ENCODE results near the gene RAB5A.
"Not testable (repeated sequence)": the region's sequence is repeated elsewhere in the genome, so short reads cannot be mapped to it uniquely, and the experiment has no call there.

RAB5A gene

DNA sequence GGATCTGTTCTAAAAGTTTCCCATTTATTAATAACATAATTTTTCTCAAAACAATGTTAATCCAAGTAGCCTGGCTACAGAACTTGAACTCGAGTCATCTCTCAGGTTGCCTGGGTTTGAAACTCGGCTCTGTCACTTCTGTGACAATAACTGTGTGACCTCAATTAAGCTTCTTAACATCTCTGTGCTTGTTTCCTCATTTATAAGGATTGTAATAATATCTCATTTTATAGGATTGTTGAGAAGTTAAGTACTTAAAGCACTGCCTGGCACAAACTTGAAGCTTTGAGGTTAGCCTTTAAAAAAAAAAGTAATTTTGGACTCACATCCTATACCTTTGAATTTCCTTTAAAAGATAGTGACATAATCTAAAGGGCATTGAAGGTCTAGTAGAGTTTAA, 3.4 kb downstream of the RAB5A start:
- DNase-seq, result no peak

DNA sequence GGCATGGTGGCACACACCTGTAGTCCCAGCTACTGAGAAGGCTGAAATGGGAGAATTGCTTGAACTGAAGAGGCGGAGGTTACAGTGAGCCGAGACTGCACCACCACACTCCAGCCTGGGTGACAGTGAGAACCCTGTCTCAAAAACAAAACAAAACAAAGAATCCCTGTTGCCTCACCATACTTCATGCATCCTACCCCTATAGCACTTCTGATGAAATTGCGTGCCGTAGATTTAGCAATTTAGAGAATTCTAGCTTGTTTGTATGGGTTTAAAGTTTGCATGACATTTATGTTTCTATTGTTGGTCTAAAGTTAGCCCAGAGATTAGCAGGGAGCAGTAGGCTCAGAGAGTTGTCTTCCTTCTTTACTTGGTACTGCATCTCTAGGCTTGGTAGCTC, 7.8 kb downstream of the RAB5A start:
- no peak for DNase-seq

DNA sequence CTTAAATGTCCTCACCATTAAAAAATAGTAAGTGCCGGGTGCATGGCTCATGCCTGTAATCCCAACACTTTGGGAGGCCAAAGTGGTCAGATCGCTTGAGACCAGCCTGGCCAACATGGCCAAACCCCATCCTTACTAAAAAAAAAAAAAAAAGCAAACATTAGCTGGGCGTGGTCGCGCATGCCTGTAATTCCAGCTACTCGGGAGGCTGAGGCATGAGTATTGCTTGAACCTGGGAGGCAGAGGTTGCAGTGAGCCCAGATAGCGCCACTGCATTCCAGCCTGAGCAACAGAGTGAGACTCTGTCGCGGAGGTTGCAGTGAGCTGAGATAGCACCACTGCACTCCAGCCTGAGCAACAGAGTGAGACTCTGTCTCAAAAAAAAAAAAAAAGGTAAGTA, 10.5 kb downstream of the RAB5A start:
- DNase-seq, result not testable (repeated sequence)

DNA sequence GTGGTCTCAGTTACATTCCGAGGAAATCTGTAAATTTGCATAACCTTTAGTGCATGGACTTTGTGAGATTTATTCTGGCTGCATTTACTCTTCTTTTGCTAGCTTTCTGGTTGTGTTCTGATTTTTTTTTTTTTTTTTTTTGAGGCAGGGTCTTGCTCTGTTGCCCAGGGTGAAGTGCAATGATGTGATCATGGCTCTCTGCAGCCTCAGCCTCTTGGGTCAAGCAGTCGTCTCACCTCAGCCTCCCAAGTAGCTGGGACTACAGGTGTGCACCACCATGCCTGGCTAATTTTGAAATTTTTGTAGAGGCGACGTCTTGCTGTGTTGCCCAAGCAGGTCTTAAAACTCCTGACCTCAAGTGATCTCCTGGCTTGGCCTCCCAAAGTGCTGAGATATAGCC, 12.6 kb downstream of the RAB5A start:
- no peak for DNase-seq

DNA sequence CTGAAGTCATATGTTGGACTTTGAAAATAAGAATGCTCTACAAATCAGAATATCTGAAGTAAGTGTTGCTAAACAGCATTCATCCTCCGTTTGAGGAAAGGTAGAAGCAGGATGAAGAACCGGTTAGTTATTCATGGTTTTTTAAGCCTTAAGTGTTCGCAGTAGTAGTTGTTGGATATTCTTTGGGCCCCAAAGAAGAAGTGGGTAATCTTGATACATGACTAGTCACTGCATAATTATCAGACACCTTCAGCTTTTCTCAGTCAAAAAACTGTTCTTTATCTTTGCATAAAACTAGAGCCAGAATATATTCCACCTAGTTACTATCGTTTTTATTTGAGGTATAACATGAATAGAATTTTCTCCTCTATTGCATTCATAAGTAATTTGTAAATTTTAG, 13.8 kb downstream of the RAB5A start:
- DNase-seq, result no peak

DNA sequence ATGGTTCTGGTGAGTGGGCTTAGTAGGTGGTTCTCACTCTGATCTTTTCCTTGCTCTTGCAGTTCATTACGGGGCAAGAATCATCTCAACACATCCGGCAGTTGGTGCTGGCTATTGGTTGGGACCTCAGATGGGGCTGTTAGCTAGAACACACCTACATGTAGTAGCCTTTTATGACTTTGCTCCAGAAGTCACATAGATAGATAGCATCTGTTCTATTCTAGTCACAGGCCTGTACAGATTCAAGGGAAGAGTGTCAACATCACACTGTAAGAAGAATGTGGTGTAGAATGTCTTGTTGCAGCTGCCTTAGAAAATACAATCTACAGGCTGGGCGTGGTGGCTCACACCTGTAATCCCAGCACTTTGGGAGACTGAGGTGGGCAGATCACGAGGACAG, 15.1 kb downstream of the RAB5A start:
- DNase-seq, result no peak

DNA sequence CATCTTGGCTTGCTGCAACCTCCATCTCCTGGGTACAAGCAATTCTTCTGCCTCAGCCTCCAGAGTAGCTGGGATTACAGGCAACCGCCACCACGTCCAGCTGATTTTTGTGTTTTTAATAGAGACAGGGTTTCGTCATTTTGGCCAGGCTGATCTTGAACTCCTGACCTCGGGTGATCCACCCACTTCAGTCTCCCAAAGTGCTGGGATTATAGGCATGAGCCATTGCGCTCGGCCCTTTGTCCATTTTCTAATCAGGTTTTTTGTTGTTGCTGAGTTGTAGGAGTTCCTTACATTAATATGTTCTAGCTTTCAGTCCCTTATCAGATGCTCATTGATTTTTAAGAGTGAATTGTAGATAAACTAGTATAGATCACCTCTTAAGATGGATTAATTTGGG, 20.3 kb downstream of the RAB5A start:
- no peak for DNase-seq

DNA sequence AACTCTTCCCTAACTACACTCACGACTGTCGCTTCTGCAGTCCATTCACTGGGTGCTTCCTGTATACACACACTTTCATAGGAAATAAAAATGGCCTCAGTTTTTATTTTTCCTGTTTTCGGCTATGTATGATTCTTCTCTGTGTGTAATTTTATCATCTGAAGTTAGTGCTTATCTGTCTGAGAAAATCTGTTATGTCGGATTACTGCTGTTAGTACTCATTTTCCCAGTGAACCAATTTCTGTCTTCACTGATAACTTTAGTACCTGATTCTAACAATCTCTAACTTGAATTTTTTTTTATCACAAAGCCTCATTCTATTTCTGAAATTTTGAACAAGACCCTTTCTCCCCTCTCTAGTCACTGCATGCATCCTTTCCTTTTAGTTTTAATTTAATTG, 20.9 kb downstream of the RAB5A start:
- DNase-seq, result no peak

DNA sequence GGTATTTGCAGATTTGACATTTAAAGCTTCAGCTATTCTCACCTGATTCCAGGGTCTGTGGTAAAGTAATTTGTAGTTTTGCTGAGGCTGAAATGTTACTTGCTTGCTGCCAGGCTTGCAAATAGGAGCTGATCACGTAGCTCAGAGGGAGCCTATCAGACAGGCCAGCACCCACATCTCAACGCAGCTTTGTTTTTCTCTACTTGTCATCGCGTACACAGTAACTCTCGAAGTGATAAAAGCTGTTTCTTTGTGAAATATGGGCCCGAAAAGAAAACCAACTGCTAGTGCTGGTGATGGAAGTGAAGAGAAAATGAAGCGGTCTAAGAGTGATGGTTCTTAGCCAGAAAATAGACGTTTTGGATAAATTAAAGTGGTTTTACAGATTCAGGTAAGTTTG, 23.4 kb downstream of the RAB5A start:
- no peak for DNase-seq

DNA sequence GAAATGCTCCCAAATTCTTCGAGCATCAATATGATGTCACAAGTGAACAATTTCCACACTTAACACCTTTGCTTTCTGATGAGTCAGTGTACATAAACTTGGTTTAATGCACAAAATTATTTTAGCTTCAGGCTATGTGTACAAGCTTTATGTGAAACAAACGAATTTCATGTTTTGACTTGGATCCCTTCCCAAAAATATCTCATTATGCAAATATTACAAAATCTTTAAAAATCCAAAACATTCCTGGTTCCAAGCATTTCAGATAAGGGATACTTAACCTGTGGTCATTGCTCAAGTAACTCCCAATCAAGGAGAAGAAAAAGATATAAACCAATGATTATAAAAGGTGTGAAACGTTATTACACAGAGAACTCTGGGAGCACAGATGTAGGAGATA, 25.2 kb downstream of the RAB5A start:
- no peak for DNase-seq

DNA sequence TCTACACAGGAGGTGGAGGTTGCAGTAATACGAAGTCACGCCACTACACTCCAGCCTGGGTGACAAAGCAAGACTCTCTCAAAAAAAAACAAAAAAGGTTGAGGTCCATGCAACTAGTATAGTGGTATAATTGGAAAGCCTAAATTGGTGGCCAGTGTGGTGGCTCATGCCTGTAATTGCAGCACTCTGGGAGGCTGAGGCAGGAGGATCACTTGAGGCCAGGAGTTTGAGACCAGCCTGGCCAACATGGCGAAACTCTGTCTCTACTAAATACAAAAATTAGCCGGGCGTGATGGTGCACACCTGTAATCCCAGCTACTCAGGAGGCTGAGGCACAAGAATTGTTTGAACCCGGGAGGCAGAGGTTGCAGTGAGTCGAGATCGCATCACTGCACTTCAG, 42.0 kb downstream of the RAB5A start:
- DNase-seq, result not testable (repeated sequence)

DNA sequence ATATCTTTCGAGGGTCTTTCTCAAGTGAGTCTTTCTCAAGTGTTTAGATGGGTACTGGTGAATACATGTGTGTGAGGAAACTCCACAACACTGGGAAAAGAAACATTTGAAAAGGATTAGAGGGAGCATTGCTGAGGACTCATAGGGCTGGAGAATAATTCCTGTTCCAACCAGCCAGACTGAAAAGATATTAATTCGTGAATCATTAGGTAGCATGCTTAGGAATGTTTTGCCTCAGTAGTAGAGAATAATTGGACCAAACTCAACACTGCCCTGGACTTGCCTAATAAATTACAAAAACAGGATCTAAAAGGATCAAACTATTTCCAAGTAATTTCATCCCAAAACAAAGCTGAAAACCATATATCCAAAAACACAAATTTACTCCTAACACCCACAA, 47.9 kb downstream of the RAB5A start:
- no peak for DNase-seq

DNA sequence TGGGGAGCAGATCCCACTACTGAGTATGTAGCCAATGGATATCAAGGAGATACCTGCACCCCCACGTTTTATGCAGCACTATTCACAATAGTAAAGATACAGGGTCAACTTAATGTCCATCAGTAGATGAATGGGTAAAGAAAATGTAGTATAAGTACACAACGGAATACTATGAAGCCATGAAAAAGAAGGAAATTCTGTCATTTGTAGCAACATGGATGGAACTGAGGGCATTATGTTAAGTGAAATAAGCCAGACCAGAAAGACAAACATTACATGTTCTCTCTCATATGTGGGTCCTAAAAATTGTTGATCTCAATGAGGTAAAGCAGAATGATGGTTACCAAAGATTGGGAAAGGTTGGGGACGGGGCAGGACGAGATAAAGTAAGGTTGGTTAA, 50.6 kb downstream of the RAB5A start:
- DNase-seq, result no peak

DNA sequence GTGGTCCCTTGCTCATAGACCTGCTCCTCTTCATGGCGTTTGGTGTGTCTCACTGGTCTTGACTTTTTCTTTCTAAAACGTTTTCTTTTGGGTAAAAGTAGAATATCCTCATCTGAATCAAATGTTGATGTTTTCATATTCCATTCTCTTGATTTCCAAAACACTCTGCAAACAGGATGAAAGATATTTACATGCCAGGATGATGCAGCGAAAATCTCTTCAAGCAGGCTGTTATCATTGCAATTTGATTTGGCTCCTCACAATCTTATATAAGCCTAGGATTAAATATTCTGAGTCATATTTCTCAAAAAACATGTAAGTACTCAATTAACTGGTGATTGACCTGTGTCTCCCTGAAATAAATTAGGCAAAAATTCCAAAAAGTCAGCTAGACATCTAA, 55.0 kb downstream of the RAB5A start:
- DNase-seq, result no peak

DNA sequence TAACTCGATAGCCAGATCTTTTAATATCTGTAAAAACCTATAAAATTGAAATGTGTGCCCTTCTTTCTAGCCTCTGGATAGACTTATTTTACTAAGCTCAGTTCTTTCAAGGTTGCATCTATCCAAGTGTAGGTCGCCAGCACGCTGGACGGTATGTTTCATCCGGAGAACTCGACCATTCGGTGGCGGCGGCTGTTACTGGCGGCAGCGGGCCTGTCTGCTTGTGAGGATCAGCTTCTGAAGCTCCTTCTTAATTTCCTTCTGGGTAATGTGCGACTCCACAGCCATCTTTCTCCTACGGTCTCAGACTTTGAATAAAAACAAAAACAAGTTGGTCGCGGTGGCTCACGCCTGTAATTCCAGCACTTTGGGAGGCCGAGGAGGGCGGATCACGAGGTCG, 61.1 kb downstream of the RAB5A start:
- no peak for DNase-seq

DNA sequence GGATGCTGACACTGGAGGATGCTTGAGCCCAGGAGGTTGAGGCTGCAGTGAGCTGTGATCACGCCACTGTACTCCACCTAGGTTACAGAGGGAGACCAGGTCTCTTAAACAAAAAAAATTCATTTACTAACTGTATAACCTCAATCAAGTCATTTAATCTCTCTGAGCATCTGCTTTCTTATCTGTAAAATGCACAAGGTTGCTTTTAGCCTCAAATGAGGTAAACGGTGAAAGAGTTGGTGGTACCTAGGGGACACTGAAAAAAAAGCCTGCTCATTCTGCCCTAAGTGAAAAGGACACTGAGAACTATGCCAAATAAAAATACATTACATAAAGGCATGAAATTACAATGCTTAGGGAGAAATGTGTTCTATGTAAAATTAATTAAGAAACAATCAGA, 61.7 kb downstream of the RAB5A start:
- no peak for DNase-seq

DNA sequence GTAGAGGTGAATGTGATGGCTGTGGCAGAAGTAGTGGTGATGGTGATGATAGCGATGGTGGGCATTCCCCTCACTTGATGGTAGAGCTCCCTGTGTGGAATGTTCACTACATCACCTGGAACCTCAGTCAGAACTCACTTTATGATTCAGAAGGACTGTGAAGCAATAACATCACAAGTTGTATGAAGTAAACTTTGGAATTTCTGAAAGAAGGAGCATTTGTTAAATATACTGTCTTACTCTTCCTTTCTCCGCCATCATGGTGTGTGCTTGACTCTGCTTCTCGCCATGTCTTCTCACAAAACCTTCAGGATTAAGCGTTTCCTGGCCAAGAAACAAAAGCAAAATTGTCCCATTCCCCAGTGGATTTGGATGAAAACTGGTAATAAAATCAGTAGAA, 65.3 kb downstream of the RAB5A start, which contains the start of gene PP2D1:
Gene PP2D1, minus strand, starts transcription at position 101 of the 400 bp plus-strand sequence. CDS start 192 bp downstream, outside the sequence.
- no peak for DNase-seq

DNA sequence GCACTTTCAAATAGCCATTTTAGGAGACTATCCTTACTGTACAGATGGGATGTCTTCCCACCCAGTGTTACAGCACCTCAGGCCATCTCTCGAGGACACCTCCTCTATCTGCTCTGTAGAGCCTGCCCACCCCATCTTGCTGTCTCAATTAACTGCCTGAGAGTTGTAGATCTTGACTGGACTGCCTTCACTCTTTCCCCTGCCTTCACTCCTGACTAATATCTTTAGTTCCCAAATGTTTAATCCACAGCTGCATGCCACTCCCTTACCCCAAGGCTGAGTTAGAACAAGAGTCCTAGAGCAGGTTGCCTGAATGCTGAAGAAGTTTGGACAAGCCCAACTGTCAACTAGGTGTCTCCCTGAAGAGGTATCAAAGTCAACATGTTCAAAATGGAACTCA, 66.5 kb downstream of the RAB5A start:
- no peak for DNase-seq

DNA sequence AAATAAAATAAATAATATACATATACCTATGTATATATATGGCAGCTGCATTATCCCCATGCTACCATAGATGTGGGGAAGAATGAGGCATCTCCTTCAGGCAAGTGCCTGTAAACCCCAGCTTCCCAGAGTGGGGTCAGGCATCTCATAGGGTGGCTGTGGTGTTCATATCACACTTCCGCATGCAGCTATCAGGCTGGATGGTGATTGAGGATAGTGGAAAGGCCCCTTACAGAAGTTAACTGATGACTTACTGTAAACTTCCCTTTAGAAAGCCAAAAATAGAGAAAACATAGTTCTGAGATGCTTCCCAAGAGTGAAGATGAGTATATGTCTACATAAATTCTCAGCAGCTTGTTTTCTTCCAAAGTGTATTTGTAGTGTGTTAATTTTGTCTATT, 68.6 kb downstream of the RAB5A start:
- no peak for DNase-seq

DNA sequence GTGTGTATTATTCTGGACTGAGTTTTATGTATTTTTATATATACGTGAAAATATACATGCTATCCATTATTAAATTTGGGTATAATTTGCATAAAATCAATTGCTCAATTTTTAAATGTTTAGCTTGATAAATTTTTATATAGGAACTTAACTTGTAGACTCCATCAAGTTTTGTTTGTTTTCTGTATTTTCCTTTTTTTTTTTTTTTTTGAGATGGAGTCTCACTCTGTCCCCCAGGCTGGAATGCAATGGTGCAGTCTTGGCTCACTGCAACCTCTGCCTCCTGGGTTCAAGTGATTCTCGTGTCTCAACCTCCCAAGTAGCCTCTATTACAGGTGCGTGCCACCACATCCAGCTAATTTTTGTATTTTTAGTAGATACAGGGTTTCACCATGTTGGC, 69.2 kb downstream of the RAB5A start:
- not testable (repeated sequence) for DNase-seq

DNA sequence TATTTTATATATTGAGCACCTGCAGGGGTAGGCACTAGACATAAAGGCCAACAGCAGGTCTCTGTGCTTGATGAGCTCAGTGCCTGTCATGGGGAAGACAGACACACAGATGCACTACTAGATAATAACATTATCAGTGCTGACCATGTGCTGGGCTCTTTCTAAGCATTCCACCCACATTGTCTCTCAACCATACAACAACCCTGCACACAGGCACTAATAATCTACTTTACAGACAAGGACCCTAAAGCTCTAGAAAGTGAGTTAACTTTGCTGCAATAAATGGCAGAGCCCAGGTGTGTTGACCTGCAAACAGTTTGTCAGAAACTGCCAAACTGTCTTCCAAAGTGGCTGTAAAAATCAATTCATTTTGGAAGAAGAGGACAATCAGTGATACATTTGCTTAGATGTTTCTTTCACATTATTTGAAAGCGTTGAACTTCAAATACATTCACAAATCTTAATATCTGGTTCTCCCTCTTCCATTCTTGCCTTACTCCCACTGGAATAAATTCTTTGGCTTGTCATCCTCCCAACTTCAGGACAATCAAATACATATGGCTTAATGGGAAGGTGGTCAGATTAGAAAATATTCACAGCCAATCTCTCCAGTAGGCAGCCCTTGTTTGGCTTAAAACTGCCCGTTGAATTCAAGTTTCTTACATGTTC, 76.2 kb downstream of the RAB5A start:
- DNase-seq, result no peak

DNA sequence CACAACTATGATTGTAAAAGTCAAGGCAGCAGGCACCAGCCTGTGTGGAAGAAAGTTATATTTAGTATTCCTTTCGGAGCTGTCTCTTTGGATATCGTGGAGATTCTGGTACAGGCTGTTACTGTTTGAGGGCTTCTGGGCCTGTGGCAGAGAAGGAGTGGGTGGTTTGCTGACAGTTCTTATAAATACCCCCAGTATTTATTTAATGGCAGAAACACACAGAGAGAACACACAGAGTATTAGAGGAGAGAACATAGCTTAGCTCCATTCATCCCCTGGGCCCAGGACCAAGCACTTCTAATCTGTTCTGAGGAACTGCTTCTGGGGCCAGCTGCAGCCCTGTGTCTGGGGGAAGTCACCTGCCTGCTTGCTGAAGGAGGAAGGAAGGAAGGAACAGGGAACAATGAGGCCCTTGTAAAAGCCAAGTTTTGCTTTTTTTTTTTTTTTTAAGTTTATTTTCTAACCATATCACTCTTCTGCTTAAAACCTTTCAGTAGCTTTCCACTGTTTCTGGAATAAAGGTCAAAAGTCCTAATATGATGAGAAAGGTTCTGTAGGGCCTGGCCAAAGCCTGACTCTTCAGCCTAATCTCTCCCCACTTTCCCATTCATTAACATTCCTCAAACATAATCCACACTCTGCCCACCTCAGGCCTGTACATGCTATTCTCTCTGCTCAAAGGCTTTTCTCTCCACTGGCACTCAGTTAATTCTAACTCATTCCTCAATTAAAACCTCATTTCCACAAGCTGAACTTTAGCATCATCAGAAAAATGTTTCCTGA, 76.9 kb downstream of the RAB5A start:
- DNase-seq, result no peak

DNA sequence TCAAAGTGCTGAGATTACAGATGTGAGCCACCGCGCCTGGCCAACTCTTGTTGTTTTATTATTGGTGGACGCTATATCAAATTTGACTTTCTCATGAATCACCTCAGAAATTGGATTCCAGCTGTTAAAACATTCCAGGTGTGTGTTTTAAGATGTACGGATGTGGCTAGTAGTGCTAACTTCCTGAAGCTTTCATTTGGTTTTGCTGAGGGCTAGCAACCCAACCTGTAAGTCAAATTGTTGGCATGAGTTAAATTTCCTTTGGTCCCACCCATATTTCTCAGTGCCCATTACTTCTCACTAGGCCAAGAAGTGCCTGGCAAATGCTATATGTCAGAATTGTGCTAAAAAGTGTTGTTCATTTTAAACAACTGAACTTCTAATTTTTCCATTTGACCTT, 80.2 kb downstream of the RAB5A start:
- DNase-seq, result no peak

DNA sequence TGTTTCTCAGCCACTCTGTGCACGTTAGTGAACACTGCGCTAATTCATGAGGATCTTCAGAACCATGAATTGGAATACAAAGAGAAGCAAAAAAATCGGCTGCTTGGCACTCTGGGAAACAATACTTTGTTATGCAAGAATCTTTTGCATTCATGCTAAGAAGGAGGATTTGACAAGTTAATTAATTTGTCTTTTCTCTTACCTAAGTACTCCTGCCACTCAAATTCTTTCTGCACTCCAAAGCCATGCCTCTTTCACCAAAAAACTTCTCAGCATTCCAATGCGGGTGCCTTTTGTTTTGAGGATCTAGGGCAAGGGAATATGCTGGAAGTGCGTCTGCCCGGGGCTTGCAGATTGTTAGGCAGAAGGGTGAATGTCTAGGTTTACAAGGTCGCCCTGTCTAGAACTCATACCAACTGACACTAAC, 82.0 kb downstream of the RAB5A start:
- DNase-seq, result no peak

DNA sequence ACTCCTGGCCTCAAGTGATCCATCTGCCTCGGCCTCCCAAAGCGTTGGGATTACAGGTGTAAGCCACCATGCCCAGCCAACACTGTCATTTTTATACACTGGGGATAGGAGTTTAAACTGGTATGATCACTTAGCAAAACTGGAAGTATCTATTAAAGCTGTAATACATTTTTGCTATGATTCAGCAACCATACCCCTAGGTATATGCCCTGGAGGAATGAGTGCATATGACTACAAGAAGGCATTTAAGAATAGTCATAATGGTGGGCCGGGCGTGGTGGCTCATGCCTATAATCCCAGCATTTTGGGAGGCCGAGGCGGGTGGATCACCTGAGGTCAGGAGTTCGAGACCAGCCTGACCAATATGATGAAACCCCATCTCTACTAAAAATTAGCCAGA, 85.0 kb downstream of the RAB5A start:
- DNase-seq, result not testable (repeated sequence)

Measured in activated CD8-positive, alpha-beta memory T cell treated with anti-CD3 and anti-CD28 coated beads, Interleukin-2, amount 50 U/mL, for 4 hours (primary cell).